ENCODE measurements around the gene PPIB.

PPIB gene

GRCh38 chr15:64155802-64156651 lies 6.8 kb downstream of the PPIB start:
- TF ChIP-seq, protein P1, sequence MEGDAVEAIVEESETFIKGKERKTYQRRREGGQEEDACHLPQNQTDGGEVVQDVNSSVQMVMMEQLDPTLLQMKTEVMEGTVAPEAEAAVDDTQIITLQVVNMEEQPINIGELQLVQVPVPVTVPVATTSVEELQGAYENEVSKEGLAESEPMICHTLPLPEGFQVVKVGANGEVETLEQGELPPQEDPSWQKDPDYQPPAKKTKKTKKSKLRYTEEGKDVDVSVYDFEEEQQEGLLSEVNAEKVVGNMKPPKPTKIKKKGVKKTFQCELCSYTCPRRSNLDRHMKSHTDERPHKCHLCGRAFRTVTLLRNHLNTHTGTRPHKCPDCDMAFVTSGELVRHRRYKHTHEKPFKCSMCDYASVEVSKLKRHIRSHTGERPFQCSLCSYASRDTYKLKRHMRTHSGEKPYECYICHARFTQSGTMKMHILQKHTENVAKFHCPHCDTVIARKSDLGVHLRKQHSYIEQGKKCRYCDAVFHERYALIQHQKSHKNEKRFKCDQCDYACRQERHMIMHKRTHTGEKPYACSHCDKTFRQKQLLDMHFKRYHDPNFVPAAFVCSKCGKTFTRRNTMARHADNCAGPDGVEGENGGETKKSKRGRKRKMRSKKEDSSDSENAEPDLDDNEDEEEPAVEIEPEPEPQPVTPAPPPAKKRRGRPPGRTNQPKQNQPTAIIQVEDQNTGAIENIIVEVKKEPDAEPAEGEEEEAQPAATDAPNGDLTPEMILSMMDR (IDR thresholded peaks at IDR 0.05): no peak

DNA sequence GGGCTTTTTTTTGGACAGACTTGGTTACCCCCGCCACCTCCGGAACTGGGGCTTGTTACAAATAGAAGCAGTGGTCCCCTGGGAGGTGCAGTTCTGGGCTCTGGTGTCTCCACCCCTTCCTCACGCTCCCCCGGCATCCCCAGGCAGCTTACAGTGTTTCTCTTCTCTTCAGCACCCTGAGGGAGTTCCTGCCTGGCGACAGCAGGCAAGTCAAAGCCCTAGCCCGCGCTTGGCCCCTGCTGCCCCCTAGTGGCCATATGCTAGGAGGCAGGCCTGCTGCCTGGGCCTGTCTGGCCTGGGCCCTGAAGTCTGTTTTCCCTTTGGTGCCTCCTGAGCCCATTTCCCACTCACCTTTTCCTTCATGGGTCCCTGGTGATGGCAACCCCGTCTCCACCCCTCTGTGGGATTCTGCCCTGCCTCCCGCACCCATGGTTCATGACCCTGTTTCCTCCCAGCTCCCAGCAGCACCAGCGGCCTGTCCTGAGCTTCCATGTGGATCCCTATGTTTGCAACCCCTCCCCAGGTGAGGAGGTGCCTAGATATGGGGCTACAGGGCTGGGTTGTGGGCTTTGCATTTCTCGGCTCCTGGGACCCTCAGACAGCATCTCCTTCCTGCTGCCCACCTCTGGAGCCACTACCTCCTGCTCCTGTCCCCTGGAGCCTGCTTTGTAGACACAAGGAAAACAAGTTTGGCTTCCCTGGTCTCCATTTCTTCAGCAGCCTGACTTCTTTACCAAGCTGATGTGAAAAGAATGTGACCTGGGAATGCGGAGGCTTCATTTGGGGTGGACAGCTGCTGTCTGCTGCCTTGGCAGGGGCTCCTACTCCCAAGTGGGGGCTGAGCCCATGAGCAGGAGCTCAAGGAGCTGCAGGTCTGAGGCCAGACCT lies 9.1 kb downstream of the PPIB start:
- TF ChIP-seq, protein P1 (IDR thresholded peaks at IDR 0.05): peak; percentile 98

DNA sequence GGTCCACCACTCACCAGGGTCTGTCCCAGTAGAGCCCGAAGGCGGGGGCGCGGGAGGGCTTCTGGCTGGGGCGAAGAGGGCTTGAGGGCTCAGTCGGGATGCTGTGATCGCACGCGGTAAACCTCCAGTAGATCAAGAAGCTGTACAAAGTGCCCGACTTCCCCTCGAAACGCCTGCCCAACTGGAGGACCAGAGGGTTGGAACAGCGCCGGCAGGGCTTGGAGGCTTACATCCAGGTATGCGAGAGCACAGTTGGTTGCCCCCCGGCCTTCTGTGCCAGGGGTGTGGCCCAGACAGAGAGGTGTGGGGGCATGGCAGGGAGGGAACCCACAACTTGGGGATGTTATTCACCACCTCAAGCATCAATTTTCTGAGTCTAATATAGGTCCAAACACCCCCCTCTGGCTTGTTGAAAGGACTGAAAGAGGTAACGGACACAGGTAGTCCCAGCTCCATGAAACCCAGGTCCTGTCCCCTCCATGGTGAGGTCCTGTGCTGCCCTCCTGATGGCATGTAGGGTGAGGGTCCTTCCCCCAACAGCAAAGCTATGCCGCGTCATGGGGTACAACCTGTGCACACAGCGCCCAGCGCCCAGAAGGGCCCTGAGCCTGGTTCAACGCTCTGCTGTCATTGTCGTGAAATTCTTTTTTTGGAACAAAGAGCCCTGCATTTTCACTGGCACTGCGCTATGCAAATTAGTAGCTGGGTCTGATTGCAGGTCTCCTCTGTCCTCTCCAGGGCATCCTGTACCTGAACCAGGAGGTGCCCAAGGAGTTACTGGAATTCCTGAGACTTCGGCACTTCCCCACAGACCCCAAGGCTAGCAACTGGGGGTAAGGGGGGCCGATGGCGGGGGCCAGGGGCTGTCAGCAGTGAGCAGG lies 10.1 kb downstream of the PPIB start:
- TF ChIP-seq, protein P1 (IDR thresholded peaks at IDR 0.05): no peak

- TF ChIP-seq, protein P1 (IDR thresholded peaks at IDR 0.05): no peak
Observed at GRCh38 chr15:64151727-64152506, 10.9 kb downstream of the PPIB start, which contains the start of gene SNX22. Gene SNX22 (plus strand): TSS chr15:64151731. CDS start chr15:64151776, 45 bp downstream.

GRCh38 chr15:64149893-64150578 lies 12.8 kb downstream of the PPIB start:
- TF ChIP-seq, protein P1 (IDR thresholded peaks at IDR 0.05): no peak

- TF ChIP-seq, protein P1 (IDR thresholded peaks at IDR 0.05): peak; percentile 26; the same call in 1 of the 2 replicates
Observed at GRCh38 chr15:64149424-64149823, 13.4 kb downstream of the PPIB start.

Measured in LNCAP (cell line).